Measurements from ENCODE around the gene THAP3. TPM values are rescaled to one million over a fixed set of nuclear protein-coding genes. Genes with fewer than 3 reads are reported as not detected.

The THAP3 gene
- total and polyA plus RNA-seq, 9 of the 15 experiments (the other 6 are each of a cell fraction or from before 2014, with no cell fraction given), result 1.9 to 31.2 (median 18.2) TPM

DNA sequence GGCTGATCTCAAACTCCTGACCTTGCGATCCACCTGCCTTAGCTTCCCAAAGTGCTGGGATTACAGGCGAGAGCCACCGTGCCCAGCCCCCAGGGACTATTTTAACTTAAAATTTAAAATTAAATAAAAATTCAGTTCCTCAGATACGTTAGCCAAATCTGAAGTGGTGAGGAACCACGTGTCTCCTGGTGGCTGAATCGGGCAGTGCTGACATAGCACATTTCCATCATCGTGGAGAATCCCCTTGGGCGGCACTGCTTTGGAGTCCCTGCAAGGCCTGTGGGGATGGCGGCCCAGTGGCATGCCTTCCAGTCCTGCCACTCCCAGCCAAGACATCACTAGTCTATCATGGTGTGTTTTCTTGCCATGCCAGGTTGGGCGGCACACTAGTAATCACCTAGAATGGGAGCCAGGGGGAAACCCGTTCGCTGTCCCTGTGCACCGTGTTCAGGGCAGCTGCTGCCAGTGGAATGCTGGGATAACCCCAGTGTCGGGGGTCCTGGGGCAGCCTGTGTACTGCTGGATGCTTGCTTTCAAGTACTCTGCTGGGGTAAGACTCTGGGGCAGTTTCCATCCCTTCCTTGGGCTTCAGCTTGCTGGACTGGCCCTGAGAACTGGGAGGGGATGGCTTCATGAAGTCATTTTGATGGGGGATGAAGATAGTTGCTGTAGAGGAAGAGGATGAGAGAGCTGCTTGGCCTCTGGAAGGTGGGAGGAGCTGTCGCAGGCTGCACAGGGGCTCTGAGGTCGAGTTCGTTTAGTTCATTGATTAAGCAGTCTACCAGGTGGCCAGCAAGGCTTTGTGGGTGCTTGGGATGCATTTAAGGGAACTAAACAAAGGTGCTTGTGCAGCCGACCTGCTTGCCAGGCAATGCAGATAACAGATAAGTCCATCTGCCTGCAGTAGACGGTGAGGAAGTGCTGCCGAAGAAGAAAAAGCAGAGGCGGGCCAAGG lies 40.3 kb upstream of the THAP3 start (continued):
- TF ChIP-seq CEBPG (CRISPR knock-in tag; IDR thresholded peaks at IDR 0.05) (no peak), CEBPG (tag; conservative IDR thresholded peaks at IDR 0.05 in 1 of 2, IDR thresholded peaks at IDR 0.05 in 1 of 2) (no peak), HNRNPLL (IDR thresholded peaks at IDR 0.05; ENCODE audit: low read depth, low read length, poor library complexity, severe bottlenecking) (no peak), ARID1B (IDR thresholded peaks at IDR 0.05) (peak; percentile 58), ZNF165 (CRISPR knock-in tag; IDR thresholded peaks at IDR 0.05; ENCODE audit: borderline replicate concordance) (no peak), FUS (optimal IDR thresholded peaks at IDR 0.05; ENCODE audit: low read depth, low read length) (no peak), SMARCB1 (IDR thresholded peaks at IDR 0.05; ENCODE audit: insufficient read length, low read depth) (no peak), NR2F6 (CRISPR knock-in tag; IDR thresholded peaks at IDR 0.05) (no peak), TARDBP (IDR thresholded peaks at IDR 0.05) (no peak), MAFK (IDR thresholded peaks at IDR 0.05; ENCODE audit: low read length) (peak; percentile 90), KHSRP (IDR thresholded peaks at IDR 0.05) (no peak), TAL1 (IDR thresholded peaks at IDR 0.05) (no peak), NFIC (IDR thresholded peaks at IDR 0.05) (no peak), ILK (tag; IDR thresholded peaks at IDR 0.05; ENCODE audit: borderline replicate concordance, low read depth) (no peak), TFAM (CRISPR knock-in tag; conservative IDR thresholded peaks at IDR 0.05) (no peak), POLR2H (tag; IDR thresholded peaks at IDR 0.05; ENCODE audit: low read depth) (no peak), FOXM1 (IDR thresholded peaks at IDR 0.05; ENCODE audit: low read depth) (no peak), FOXM1 (CRISPR knock-in tag; IDR thresholded peaks at IDR 0.05; ENCODE audit: low read depth) (no peak)
- TF ChIP-seq, protein P1, sequence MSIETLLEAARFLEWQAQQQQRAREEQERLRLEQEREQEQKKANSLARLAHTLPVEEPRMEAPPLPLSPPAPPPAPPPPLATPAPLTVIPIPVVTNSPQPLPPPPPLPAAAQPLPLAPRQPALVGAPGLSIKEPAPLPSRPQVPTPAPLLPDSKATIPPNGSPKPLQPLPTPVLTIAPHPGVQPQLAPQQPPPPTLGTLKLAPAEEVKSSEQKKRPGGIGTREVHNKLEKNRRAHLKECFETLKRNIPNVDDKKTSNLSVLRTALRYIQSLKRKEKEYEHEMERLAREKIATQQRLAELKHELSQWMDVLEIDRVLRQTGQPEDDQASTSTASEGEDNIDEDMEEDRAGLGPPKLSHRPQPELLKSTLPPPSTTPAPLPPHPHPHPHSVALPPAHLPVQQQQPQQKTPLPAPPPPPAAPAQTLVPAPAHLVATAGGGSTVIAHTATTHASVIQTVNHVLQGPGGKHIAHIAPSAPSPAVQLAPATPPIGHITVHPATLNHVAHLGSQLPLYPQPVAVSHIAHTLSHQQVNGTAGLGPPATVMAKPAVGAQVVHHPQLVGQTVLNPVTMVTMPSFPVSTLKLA (conservative IDR thresholded peaks at IDR 0.05), result 0 out of 4 replicates have a peak, but pooled peaks of 1 of the 2 experiments have one; percentile 17
- TF ChIP-seq, protein P2, sequence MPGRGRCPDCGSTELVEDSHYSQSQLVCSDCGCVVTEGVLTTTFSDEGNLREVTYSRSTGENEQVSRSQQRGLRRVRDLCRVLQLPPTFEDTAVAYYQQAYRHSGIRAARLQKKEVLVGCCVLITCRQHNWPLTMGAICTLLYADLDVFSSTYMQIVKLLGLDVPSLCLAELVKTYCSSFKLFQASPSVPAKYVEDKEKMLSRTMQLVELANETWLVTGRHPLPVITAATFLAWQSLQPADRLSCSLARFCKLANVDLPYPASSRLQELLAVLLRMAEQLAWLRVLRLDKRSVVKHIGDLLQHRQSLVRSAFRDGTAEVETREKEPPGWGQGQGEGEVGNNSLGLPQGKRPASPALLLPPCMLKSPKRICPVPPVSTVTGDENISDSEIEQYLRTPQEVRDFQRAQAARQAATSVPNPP (IDR thresholded peaks at IDR 0.05; ENCODE audit: borderline replicate concordance, insufficient read depth, insufficient read length), result no peak
- TF ChIP-seq, protein P3, sequence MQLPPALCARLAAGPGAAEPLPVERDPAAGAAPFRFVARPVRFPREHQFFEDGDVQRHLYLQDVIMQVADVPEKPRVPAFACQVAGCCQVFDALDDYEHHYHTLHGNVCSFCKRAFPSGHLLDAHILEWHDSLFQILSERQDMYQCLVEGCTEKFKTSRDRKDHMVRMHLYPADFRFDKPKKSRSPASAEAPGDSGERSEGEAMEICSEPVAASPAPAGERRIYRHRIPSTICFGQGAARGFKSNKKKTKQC (CRISPR knock-in tag; IDR thresholded peaks at IDR 0.05), result no peak
- TF ChIP-seq, protein P4, sequence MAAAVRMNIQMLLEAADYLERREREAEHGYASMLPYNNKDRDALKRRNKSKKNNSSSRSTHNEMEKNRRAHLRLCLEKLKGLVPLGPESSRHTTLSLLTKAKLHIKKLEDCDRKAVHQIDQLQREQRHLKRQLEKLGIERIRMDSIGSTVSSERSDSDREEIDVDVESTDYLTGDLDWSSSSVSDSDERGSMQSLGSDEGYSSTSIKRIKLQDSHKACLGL (CRISPR knock-in tag; IDR thresholded peaks at IDR 0.05; ENCODE audit: borderline replicate concordance, poor library complexity, severe bottlenecking), result no peak
- TF ChIP-seq, protein P5, sequence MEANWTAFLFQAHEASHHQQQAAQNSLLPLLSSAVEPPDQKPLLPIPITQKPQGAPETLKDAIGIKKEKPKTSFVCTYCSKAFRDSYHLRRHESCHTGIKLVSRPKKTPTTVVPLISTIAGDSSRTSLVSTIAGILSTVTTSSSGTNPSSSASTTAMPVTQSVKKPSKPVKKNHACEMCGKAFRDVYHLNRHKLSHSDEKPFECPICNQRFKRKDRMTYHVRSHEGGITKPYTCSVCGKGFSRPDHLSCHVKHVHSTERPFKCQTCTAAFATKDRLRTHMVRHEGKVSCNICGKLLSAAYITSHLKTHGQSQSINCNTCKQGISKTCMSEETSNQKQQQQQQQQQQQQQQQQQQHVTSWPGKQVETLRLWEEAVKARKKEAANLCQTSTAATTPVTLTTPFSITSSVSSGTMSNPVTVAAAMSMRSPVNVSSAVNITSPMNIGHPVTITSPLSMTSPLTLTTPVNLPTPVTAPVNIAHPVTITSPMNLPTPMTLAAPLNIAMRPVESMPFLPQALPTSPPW (CRISPR knock-in tag; IDR thresholded peaks at IDR 0.05), result no peak

All from K562 (cell line).